Astrocyte (in vitro differentiated cells and primary cell): Measurements from ENCODE around the gene IGSF23. TPM values are rescaled to one million over a fixed set of nuclear protein-coding genes. Genes with fewer than 3 reads are reported as not detected.
A peak's percentile ranks its signal among the peaks of the same experiment; 100 is the strongest.
"Not testable (repeated sequence)": the region's sequence is repeated elsewhere in the genome, so short reads cannot be mapped to it uniquely, and the experiment has no call there.

Source experiments
- DNase-seq: peaks from one replicate; pipeline ENCODE4 v3.0.0-alpha.2; 2010; ENCODE audit warnings: low read depth
- FAIRE-seq: peaks from 2 replicates; lab custom pipeline; 2011; peaks lifted over from hg19 to GRCh38; lab: Jason Lieb, UNC
- H2AFZ ChIP-seq: 2 replicates; pipeline ENCODE4 v1.6.0; 2012; ENCODE audit warnings: low read depth, low read length, inconsistent platforms
- H3K27ac ChIP-seq: 2 replicates; pipeline ENCODE4 v1.5.1; 2011; ENCODE audit warnings: low read depth, low read length, inconsistent platforms
- H3K27me3 ChIP-seq: 2 replicates; pipeline ENCODE4 v1.6.0; 2011; ENCODE audit warnings: low read length, inconsistent platforms; ENCODE audit not compliant: insufficient read depth
- H3K36me3 ChIP-seq: 2 replicates; pipeline ENCODE4 v1.5.1; 2011; ENCODE audit warnings: low read length, inconsistent platforms; ENCODE audit not compliant: insufficient read depth
- H3K4me1 ChIP-seq: 2 replicates; pipeline ENCODE4 v1.5.1; 2011; ENCODE audit warnings: low read length, inconsistent platforms; ENCODE audit not compliant: insufficient read depth
- H3K4me2 ChIP-seq: 2 replicates; pipeline ENCODE4 v1.6.0; 2012; ENCODE audit warnings: low read length, inconsistent platforms
- H3K4me3 ChIP-seq: 2 replicates; pipeline ENCODE4 v1.5.1; 2011; ENCODE audit warnings: low read depth, mild to moderate bottlenecking, low read length, inconsistent platforms; ENCODE audit not compliant: insufficient read depth
- H3K79me2 ChIP-seq: 2 replicates; pipeline ENCODE4 v1.6.0; 2012; ENCODE audit warnings: mild to moderate bottlenecking, low read length, inconsistent platforms; ENCODE audit not compliant: insufficient read depth
- H3K9ac ChIP-seq: 2 replicates; pipeline ENCODE4 v1.6.0; 2012; ENCODE audit warnings: mild to moderate bottlenecking, low read length, inconsistent platforms
- H3K9me3 ChIP-seq: 2 replicates; pipeline ENCODE4 v1.5.1; 2012; ENCODE audit warnings: low read depth, mild to moderate bottlenecking, low read length, inconsistent platforms; ENCODE audit not compliant: insufficient read depth
- H4K20me1 ChIP-seq: 2 replicates; pipeline ENCODE4 v1.6.0; 2012; ENCODE audit warnings: low read length, inconsistent platforms; ENCODE audit not compliant: insufficient read depth
- H3K27ac Mint-ChIP-seq: one replicate; pipeline ENCODE4 v1.8.0; 2021; ENCODE audit warnings: mild to moderate bottlenecking, mixed read lengths; ENCODE audit not compliant: unreplicated experiment
- H3K27me3 Mint-ChIP-seq: one replicate; pipeline ENCODE4 v1.8.0; 2021; ENCODE audit warnings: low read depth, mixed read lengths; ENCODE audit not compliant: unreplicated experiment
- H3K36me3 Mint-ChIP-seq: one replicate; pipeline ENCODE4 v1.8.0; 2021; ENCODE audit warnings: low read depth, mixed read lengths; ENCODE audit not compliant: unreplicated experiment
- H3K4me1 Mint-ChIP-seq: one replicate; pipeline ENCODE4 v1.8.0; 2021; ENCODE audit warnings: low read depth, mixed read lengths; ENCODE audit not compliant: unreplicated experiment
- H3K4me3 Mint-ChIP-seq: one replicate; pipeline ENCODE4 v1.8.0; 2021; ENCODE audit warnings: mild to moderate bottlenecking, moderate library complexity, mixed read lengths; ENCODE audit not compliant: unreplicated experiment
- H3K9me3 Mint-ChIP-seq: one replicate; pipeline ENCODE4 v1.8.0; 2021; ENCODE audit warnings: mild to moderate bottlenecking, mixed read lengths; ENCODE audit not compliant: unreplicated experiment
- CTCF ChIP-seq: IDR thresholded peaks from 2 replicates; pipeline ENCODE4 v1.5.1; 2011; ENCODE audit warnings: low read depth, mild to moderate bottlenecking, inconsistent platforms, low read length, moderate library complexity; ENCODE audit not compliant: insufficient read depth
- EZH2 ChIP-seq: IDR thresholded peaks from 2 replicates; pipeline ENCODE4 v1.6.1; 2012; ENCODE audit warnings: mild to moderate bottlenecking, low read length, inconsistent platforms; ENCODE audit not compliant: insufficient read depth
- total RNA-seq: library from RNA; stranded (reverse); gene quantifications from 2 replicates; pipeline ENCODE4 v1.2.1, GENCODE V29; 2021

IGSF23 gene
- total RNA-seq, 1 donor from 2014 or later = not detected

- no peaks in the 10 kb centered on the region for H3K36me3 ChIP-seq
- H3K9ac ChIP-seq = peak overlapping the region; percentile 30
- no peak overlapping the region for H3K4me3 ChIP-seq
- no peaks in the 10 kb centered on the region for H4K20me1 ChIP-seq
- TF ChIP-seq CTCF = no peak
- no peak for TF ChIP-seq EZH2
- H3K4me3 Mint-ChIP-seq = no peak overlapping the region
- no peaks in the 10 kb centered on the region for H3K27me3 ChIP-seq
- H3K27ac ChIP-seq = peak overlapping the region; percentile 76
- peak overlapping the region; percentile 39 for H3K4me2 ChIP-seq
- peaks cover 14% of the 10 kb centered on the region for H3K27me3 Mint-ChIP-seq
- peaks cover 20% of the 10 kb centered on the region for H3K36me3 Mint-ChIP-seq
- no peaks in the 10 kb centered on the region for H3K9me3 ChIP-seq
- H2AFZ ChIP-seq = no peak overlapping the region
- FAIRE-seq (peak; percentile 100), DNase-seq (peak; percentile 98)
- peaks cover 7% of the 10 kb centered on the region for H3K9me3 Mint-ChIP-seq
- H3K4me1 ChIP-seq = peaks cover 13% of the 10 kb centered on the region
- peak overlapping the region; percentile 78 for H3K27ac Mint-ChIP-seq
- H3K79me2 ChIP-seq = no peaks in the 10 kb centered on the region
- H3K4me1 Mint-ChIP-seq = peaks cover 18% of the 10 kb centered on the region
Observed at GRCh38 chr19:44626048-44626624, 12.8 kb downstream of the IGSF23 start.

- peaks cover 13% of the 10 kb centered on the region for H3K27me3 Mint-ChIP-seq
- H3K27ac ChIP-seq = no peak overlapping the region
- no peaks in the 10 kb centered on the region for H3K27me3 ChIP-seq
- H3K4me1 ChIP-seq = peaks cover 13% of the 10 kb centered on the region
- H3K9me3 ChIP-seq = no peaks in the 10 kb centered on the region
- peaks cover 18% of the 10 kb centered on the region for H3K4me1 Mint-ChIP-seq
- H3K79me2 ChIP-seq = no peaks in the 10 kb centered on the region
- no peak overlapping the region for H3K4me3 ChIP-seq
- no peak overlapping the region for H3K27ac Mint-ChIP-seq
- no peaks in the 10 kb centered on the region for H3K36me3 ChIP-seq
- H3K4me2 ChIP-seq = no peak overlapping the region
- no peaks in the 10 kb centered on the region for H4K20me1 ChIP-seq
- FAIRE-seq (no peak), DNase-seq (no peak)
- H3K9me3 Mint-ChIP-seq = peaks cover 6% of the 10 kb centered on the region
- H2AFZ ChIP-seq = no peak overlapping the region
- TF ChIP-seq CTCF = no peak
- no peak overlapping the region for H3K4me3 Mint-ChIP-seq
- no peak overlapping the region for H3K9ac ChIP-seq
- peaks cover 20% of the 10 kb centered on the region for H3K36me3 Mint-ChIP-seq
Observed at GRCh38 chr19:44627631-44628030, 14.3 kb downstream of the IGSF23 start.

- Histone ChIP-seq H3K79me2 (no peaks in the 10 kb centered on the region), H3K4me3 (no peak overlapping the region), H3K4me1 (peaks cover 13% of the 10 kb centered on the region), H3K27ac (no peak overlapping the region), H3K27me3 (no peaks in the 10 kb centered on the region), H4K20me1 (no peaks in the 10 kb centered on the region), H3K9ac (no peak overlapping the region), H3K9me3 (no peaks in the 10 kb centered on the region), H2AFZ (no peak overlapping the region), H3K4me2 (no peak overlapping the region), H3K36me3 (no peaks in the 10 kb centered on the region)
- peaks cover 2% of the 10 kb centered on the region for H3K9me3 Mint-ChIP-seq
- no peak for TF ChIP-seq EZH2
- no peak for TF ChIP-seq CTCF
- peaks cover 18% of the 10 kb centered on the region for H3K36me3 Mint-ChIP-seq
- no peak for FAIRE-seq
- H3K4me1 Mint-ChIP-seq = peaks cover 16% of the 10 kb centered on the region
- peaks cover 11% of the 10 kb centered on the region for H3K27me3 Mint-ChIP-seq
- no peak overlapping the region for H3K27ac Mint-ChIP-seq
- DNase-seq = no peak
- no peak overlapping the region for H3K4me3 Mint-ChIP-seq
Observed at GRCh38 chr19:44628793-44629192, 15.4 kb downstream of the IGSF23 start.

GRCh38 chr19:44631611-44632010 is 18.2 kb downstream of the IGSF23 start:
- H3K4me2 ChIP-seq, H3K27me3 ChIP-seq, FAIRE-seq, H3K36me3 ChIP-seq, H3K4me3 ChIP-seq, H3K4me3 Mint-ChIP-seq, H3K27ac ChIP-seq, H3K9me3 Mint-ChIP-seq, H4K20me1 ChIP-seq, H3K27ac Mint-ChIP-seq, H2AFZ ChIP-seq, H3K79me2 ChIP-seq, H3K9ac ChIP-seq, H3K9me3 ChIP-seq: not testable (repeated sequence)
- H3K4me1 ChIP-seq = peaks cover 13% of the 10 kb centered on the region
- Mint-ChIP-seq H3K36me3 (peaks cover 14% of the 10 kb centered on the region), H3K4me1 (peaks cover 14% of the 10 kb centered on the region), H3K27me3 (peaks cover 13% of the 10 kb centered on the region)
- DNase-seq = peak; percentile 35
